ENCODE data around the gene ARL6IP5.

Gene ARL6IP5

GRCh38 chr3:69058947-69059224 lies 25.9 kb upstream of the ARL6IP5 start:
- no peak overlapping the region for H3K4me3 ChIP-seq (ENCODE audit: low read depth, low read length)
- no peak for TF ChIP-seq CTCF (IDR thresholded peaks at IDR 0.05; ENCODE audit: low read depth, low read length)
- in situ Hi-C loops (cut with HindIII; ENCODE audit: low sequenced_read_pairs), result no loop called here
- no peak for DNase-seq (ENCODE audit: low read depth, low spot score)

GRCh38 chr3:69059688-69060087 lies 25.0 kb upstream of the ARL6IP5 start:
- DNase-seq (ENCODE audit: low read depth, low spot score), result no peak
- no peak overlapping the region for H3K4me3 ChIP-seq (ENCODE audit: low read depth, low read length)
- in situ Hi-C loops (cut with HindIII; ENCODE audit: low sequenced_read_pairs), result no loop called here
- TF ChIP-seq CTCF (IDR thresholded peaks at IDR 0.05; ENCODE audit: low read depth, low read length), result no peak

- no peak overlapping the region for H3K4me3 ChIP-seq (ENCODE audit: low read depth, low read length)
- in situ Hi-C loops (cut with HindIII; ENCODE audit: low sequenced_read_pairs), result no loop called here
- no peak for DNase-seq (ENCODE audit: low read depth, low spot score)
- no peak for TF ChIP-seq CTCF (IDR thresholded peaks at IDR 0.05; ENCODE audit: low read depth, low read length)
These were observed 21.1 kb upstream of the ARL6IP5 start for GRCh38 chr3:69063636-69064035.

- no peak overlapping the region for H3K4me3 ChIP-seq (ENCODE audit: low read depth, low read length)
- no peak for TF ChIP-seq CTCF (IDR thresholded peaks at IDR 0.05; ENCODE audit: low read depth, low read length)
- no peak for DNase-seq (ENCODE audit: low read depth, low spot score)
- in situ Hi-C loops (cut with HindIII; ENCODE audit: low sequenced_read_pairs), result no loop called here
These were observed 19.3 kb upstream of the ARL6IP5 start for GRCh38 chr3:69065318-69065964.

- TF ChIP-seq CTCF (IDR thresholded peaks at IDR 0.05; ENCODE audit: low read depth, low read length), result no peak
- in situ Hi-C loops (cut with HindIII; ENCODE audit: low sequenced_read_pairs), result no loop called here
- H3K4me3 ChIP-seq (ENCODE audit: low read depth, low read length), result no peak overlapping the region
- DNase-seq (ENCODE audit: low read depth, low spot score), result no peak
These were observed 18.6 kb upstream of the ARL6IP5 start for GRCh38 chr3:69066121-69066520.

GRCh38 chr3:69072928-69073327 lies 11.8 kb upstream of the ARL6IP5 start:
- no peak for DNase-seq (ENCODE audit: low read depth, low spot score)
- H3K4me3 ChIP-seq (ENCODE audit: low read depth, low read length), result no peak overlapping the region
- TF ChIP-seq CTCF (IDR thresholded peaks at IDR 0.05; ENCODE audit: low read depth, low read length), result no peak
- in situ Hi-C loops (cut with HindIII; ENCODE audit: low sequenced_read_pairs), result no loop called here

Data from astrocyte of the spinal cord (primary cell).